Dedifferentiated amniotic fluid mesenchymal stem cell (primary cell): ENCODE results near the gene WDR12.
A peak's percentile ranks its signal among the peaks of the same experiment; 100 is the strongest.
"Not testable (repeated sequence)": the region's sequence is repeated elsewhere in the genome, so short reads cannot be mapped to it uniquely, and the experiment has no call there.

Source experiments
- DNase-seq: peaks from one replicate; pipeline ENCODE4 v3.0.0-alpha.2; 2016; ENCODE audit errors: extremely low spot score

Gene WDR12

DNA sequence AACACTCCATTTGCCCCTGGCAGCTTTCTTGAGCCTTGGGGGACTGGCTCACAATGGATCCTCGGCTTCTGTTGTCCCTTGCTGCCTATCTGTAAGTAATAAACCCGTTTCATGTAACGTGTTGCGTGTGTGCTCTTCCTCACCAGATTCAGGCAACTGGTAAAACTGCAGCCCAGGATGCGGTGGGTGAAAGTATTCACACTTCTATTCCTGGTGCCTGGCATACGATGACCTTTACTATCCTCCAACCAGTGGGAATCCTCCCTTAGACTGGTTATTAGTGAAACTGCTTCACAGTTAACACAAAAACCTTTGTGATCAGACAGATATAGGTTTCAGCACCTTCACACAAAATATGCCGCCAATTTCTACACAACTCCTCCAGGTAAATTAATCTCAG lies 26.3 kb downstream of the WDR12 start:
- DNase-seq, result no peak

DNA sequence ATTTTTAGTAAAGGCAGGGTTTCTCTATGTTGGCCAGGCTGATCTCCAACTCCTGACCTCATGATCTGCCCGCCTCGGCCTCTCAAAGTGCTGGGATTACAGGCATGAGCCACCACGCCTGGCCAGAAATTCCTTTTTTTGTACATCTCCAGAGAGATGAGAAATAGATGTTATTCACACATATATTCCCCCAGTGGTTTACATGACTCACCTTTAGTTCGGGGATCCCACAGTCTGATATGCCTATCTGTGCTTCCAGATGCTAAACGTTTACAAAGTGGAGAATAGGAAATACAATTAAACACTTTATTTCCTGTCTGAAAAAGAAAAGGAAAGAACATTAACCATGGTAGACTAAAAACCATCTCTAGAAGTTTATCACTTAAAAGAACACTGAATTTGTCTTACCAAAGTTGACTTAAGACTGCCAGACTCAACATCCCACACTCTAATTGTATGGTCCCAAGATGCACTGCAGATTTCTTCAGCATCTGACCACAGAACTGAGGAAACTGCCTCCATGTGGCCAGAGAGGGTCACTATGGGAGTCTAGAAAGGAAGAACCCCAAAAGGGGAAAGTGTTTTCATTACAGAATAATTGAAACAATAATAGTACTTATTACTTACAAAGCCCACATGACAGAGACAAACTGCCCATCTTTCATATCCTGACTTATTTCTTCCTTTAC lies 27.3 kb downstream of the WDR12 start:
- DNase-seq, result no peak

DNA sequence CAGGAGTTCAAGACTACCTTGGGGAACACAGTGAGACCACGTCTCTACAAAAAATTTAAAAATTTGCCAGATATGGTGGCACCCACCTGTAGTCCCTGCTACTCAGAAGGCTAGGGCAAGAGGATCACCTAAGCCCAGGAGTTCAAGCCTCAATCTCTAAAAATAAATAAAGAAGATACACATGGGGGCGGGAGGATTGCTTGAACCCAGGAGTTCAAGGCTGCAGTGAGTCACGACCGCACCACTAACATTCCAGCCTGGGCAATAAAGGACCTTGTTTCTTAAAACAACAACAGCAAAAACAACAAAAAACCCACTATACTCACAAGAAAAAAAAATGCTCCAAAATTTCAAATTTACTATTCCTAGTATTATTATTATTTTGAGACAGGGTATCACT lies 29.9 kb downstream of the WDR12 start:
- no peak for DNase-seq

DNA sequence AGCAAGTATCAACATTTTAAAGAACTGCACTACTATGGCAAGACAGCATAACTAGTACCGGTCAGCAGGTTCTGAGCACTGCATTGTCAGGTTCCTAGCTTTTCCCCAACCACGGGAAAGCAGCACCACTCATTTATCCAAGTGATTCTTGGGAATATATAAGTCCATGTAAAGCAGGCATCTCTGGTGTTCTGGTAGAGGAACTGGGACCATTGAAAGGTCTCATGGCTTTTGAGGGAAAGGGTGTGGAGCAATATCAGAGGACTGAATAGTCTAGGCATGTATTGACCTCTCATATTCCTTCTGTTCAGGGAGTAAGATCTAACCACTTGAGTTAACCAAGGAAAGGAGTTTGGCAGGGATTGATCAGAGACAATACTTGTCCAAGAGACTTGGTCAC lies 33.8 kb downstream of the WDR12 start:
- DNase-seq, result no peak

DNA sequence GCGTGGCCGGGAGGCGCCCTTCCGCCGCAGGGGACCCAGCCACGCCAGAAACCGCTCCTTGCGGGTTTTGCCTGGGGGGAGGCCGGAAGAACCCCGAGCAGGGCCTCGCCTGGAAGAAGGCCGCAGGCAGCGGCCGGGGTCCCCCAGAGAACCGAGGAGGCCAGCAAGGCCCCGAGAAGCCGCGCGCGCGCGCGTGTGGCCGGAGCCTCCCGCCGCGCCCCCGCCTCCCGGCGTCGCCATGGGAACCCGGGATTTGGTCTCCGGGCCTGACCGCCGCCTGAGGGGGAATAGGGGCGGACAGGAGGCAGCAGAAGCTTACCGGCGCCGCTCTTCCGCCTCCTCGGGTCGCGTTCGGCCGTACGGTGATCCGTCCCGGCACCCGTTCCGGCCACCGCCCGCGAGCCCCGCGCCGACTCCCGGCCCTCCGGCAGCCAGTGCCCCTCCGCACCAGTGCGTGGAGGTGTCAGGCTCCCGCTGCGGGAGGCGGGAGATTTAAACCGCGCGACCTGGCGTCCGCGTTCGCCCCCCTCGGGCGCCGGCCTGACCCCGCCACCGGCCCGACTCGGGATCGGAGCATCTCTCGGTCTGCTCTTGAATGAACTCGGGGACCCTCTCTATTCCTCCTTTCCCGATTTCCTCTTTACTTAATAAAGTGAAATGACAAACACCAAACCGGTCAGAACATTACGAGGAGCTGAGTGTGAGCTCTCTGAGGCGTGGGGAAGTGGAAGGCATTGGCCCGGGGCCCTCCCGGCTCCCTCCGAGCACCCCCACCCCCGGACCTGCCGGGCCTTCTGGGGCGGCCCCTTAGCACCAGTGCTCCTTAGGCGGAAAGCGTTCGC lies 40.0 kb downstream of the WDR12 start, which contains the start of gene ICA1L:
TSS of gene ICA1L (minus strand) at position 467 of the 842 bp plus-strand sequence. CDS start 42,757 bp downstream, outside the sequence.
- DNase-seq, result peak; percentile 43

DNA sequence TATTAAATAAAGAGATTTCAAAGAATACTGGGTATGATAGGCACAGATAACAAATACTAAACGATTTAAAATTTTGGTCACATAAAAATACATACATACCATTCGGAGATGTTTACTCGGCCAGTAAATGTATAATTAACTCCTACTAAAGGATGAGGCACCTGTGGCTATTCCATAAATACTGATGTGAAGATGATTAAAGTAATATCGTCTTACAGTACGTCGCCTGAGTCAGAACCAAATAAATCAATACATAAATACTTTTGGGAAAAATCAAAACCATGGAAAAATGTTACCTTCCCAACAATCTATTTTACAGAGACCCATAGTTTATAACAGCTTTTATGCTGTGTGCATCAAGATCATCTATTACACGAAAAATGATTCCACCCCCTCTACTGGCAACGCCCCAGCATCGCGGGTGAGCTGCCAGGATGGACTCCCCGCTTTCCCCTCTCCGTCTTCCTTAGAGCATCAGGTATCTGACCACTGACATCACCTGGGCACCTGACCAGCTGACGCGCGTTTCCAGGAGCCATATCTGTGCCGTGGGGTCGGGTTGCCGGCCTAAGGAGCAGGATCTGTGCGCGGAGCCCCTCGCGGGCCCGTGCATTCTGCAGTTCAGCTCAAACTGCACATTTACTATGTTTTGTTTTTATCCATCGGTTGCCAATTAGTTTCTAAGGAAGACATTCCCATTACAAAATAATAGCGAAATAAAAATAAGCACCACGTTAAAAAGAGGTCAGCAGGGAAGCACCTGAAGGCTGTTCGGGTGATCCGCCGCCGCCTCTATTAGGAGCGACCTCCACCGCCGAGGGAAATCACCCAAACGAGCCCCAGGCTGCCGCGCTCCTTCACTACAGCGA lies 40.8 kb downstream of the WDR12 start:
- no peak for DNase-seq

DNA sequence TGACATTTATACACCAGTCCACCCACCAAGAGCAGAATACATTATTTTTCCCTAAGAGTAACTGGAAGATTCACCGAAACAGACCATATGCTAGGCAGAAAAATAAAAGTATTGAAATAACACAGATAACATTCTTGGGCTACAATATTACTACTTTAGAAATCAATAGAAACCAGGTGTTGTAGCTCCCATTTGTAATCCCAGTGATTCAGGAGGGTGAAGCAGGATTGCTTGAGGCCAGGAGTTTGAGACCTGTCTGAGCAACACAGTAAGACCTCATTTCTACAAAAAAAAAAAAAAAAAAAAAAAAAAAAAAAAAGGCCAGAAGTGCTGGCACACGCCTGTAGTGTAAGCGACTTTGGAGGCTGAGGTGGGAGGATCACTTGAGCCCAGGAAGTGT lies 49.5 kb downstream of the WDR12 start:
- no peak for DNase-seq

DNA sequence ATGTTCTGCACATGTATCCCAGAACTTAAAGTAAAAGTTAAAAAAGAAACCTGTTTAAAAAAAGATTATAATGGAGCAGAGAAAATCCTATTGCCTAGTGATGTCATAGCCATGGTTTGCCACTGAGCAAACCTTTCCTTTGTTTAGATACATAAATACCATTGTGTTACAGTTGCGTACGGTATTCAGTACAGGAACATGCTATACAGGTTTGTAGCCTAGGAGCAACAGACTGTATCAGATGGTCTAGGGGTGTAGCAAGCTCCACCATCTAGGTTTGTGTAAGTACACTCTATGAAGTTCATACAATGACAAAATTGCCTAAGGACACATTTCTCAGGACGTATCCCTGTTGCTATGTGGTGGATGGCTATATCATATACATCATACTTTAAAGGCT lies 52.9 kb downstream of the WDR12 start:
- no peak for DNase-seq

DNA sequence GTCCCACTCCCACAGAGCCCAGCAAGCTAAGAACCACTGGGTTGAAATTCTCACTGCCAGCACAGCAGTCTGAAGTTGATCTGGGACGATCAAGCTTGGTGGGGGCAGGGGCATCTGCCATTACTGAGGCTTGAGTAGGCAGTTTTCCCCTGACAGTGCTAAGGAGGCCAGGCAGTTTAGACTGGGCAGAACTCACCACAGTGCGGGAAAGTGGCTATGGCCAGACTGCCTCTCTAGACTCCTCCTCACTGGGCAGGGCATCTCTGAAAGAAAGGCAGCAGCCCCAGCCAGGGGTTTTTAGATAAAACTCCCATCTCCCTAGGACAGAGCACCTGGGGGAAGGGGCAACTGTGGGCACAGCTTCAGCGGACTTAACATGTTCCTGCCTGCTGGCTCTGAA lies 62.1 kb downstream of the WDR12 start:
- DNase-seq, result not testable (repeated sequence)

DNA sequence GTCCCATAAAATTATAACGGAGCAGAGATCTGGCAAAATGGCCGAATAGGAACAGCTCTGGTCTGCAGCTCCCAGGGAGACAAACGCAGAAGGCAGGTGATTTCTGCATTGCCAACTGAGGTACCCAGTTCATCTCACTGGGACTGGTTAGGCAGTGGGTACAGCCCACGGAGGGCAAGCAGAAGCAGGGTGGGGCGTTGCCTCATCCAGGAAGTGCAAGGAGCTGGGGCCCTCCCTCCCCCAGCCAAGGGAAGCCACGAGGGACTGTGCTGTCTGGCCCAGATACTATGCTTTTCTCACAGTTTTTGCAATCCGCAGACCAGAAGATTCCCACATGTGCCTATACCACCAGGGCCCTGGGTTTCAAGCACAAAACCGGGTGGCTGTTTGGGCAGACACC lies 62.7 kb downstream of the WDR12 start:
- DNase-seq, result no peak

DNA sequence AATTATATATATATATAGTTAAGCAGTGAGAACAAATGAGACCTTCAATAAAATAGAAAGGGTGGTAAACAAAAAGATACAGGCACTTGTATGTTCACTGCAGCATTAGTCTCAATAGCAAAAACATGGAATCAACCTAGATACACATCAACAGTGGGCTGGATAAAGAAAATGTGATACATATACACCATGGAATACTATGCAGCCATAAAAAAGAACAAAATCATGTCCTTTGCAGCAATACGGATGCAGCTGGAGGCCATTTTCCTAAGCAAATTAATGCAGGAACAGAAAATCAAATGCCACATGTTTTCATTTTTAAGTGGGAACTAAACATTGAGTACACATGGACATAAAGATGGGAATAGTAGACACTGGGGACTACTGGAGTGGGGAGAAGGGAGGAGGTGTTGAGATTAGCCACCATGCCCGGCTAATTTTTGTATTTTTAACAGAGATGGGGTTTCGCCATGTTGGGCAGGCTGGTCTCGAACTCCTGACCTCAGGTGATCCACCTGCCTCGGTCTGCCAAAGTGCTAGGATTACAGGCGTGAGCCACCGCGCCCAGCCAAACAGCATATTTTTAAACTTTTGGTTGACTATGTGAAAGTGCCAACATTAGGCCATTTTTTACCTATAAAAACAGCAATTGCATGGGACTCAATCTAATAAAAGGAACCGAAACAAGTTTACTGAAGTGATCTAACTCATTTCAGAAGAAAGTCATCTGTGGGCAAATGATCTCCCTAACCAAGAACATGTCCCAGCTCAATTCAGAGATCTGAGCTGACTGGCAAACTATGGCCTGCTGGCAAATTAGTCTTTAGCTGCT lies 63.6 kb downstream of the WDR12 start:
- DNase-seq, result no peak

DNA sequence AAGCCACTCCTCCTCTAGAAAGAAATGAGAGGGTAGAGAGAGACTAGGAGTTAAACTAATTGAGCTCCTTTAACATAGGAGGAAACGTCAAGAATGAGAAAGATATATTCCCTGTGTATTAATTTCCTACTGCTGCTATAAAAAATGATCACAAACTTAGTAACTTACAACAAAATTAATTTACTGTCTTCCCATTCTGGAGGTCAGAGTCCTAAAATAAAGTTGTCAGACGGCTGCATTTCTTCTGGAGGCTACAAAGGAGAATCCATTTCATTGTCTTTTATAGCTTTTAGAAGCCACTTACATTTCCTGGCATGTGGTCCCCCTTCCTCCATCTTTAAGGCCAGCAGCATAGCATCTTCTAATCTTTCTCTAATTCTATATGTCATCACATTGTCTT lies 66.8 kb downstream of the WDR12 start:
- DNase-seq, result no peak

DNA sequence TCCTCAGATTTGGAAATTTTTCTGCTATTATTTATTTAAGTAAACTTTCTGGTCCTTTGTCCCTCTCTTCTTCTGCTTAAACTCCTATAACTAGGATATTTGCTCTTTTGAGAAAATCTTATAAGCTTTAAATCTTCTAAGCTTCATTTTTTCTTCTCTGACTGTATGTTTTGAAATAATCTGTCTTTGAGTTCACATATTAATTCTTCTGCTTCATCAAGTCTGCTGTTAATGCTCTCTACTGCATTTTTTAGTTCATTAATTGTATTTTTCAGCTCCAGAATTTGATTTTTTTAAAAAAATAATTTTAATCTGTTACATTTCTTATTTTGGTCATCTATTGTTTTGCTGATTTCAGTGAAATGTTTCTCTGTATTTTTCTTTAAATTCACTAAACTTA lies 68.8 kb downstream of the WDR12 start:
- DNase-seq, result no peak

DNA sequence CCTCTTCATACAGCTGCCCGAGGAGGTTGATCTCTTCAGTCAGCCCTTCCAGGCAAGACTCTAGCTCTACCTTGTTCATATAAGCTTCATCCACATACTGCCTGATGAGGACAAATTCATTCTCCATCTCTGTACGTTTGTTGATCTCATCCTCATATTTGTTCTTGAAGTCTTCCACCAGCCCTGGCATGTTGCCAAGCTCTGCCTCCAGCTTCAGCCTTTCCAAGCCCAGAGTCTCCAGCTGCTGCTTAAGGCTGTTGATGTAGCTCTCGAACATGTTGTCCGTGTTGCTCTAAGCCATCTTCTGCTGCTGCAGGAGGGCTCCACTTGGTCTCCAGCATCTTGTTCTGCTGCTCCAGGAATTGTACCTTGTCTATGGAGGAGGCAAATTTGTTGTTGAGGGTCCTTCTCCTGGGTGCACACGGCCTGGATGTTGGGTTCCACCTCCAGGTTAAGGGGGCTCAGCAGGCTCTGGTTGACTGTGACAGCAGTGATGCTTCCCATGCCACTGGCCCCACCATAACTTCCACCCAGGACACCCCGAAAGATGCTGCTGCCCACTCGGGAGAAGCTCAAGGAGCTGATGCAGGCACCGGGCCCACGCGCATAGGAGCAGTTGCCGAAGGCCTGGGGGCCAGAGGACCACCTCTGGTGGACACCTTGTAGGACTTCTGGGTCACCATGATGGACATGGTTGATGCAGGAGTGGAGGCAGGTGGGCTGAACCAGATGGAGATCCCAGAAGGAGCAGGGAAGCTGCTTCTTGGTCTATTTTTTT lies 70.2 kb downstream of the WDR12 start:
- DNase-seq, result no peak

DNA sequence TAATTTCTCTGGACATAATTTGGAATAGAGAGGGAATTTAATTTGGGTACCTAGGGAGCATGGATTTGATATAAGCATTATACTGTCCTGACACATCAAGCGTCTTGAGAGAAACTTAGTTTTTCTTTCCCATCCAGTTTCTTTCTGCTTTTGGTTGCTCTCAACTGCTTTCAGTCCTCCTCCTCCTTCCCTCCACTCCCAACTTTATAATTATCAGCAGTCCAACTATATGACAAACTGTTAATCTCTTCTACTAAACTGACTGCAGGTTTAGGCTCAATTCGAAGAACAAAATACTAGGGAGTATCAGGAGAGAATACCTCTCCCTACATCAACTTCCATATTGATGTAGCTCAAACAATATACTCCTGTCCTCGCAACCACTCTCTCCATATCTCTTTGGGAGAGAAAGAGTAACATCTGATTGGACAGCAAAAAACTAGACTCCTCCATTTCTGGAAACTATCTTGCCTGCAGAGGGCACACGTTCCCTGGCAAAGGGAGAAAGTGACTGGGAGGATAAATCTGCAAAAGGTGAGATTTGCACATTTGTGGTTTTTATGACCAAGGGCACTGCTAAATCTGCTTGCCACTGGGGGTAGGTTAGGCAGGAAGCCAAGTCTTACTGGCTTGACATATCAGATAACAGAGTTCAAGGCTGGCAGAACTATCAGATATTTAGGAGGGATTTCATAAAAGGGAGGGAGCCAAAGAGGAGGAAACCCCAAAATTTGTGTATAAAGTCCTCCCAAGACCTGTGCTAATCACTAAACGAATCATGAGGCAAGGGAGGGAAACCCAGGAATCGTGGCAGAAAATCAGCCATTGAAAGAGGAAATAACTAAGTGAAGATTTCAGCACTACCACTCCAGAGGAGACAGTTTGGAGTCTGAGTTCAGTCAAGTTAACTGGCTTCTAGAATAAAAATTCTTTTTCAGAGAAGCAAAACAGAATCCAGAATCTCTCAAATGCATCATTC lies 79.9 kb downstream of the WDR12 start:
- DNase-seq, result peak; percentile 54

DNA sequence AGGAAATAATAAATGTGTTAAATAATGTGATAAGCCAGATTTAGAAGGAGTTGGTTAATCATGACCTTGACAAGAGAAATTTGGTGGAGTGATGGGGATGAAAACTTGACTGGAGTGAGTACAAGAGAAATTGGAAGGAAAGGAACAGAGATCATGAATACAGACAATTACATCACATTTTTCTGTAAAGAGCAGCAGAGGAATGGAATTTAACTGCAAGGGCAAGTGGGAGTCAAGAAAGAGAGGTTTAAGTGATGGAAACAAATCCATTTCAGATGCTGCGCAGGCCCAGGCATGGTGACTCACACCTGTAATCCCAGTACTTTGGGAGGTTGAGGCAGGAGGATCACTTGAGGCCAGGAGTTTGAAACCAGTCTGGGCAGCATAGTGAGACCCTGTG lies 86.6 kb downstream of the WDR12 start:
- DNase-seq, result peak; percentile 52
